ENCODE measurements around the gene DEFB108B. TPM values are rescaled to one million over a fixed set of nuclear protein-coding genes. Genes with fewer than 3 reads are reported as not detected.
"Not testable (repeated sequence)": the region's sequence is repeated elsewhere in the genome, so short reads cannot be mapped to it uniquely, and the experiment has no call there.

The DEFB108B gene
- total RNA-seq, 1 experiment from 2014 or later: not detected

DNA sequence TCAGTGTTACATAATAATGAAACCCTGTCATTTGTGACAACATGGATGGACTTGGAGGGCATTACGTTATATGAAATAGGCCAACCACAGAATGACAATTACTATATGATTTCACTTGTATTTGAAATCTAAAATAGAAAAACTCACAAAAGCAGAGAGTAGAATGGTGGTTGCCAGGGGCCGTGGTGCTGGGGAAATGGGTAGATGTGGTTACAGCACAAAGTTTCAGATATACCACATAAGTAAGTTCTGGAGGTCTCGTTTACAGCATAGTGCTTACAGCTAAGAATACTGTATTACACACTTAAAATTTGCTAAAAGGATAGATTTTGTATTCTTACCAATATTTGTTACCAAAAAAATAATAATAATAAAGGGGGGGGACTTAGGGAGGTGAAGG, 3.3 kb upstream of the DEFB108B start:
- H3K36me3 Mint-ChIP-seq (ENCODE audit: insufficient read depth, unreplicated experiment); H3K27me3 Mint-ChIP-seq (ENCODE audit: unreplicated experiment); CTCF ChIA-PET; H3K4me1 Mint-ChIP-seq (ENCODE audit: low read depth, unreplicated experiment); BruUV-seq (replicated peaks); H3K4me3 Mint-ChIP-seq (ENCODE audit: low read depth, unreplicated experiment); H3K9me3 Mint-ChIP-seq (ENCODE audit: low read depth, unreplicated experiment); intact Hi-C loops (cut with micrococcal nuclease; ENCODE audit: unreplicated experiment); DNase-seq; H3K27ac Mint-ChIP-seq (ENCODE audit: unreplicated experiment): not testable (repeated sequence)

DNA sequence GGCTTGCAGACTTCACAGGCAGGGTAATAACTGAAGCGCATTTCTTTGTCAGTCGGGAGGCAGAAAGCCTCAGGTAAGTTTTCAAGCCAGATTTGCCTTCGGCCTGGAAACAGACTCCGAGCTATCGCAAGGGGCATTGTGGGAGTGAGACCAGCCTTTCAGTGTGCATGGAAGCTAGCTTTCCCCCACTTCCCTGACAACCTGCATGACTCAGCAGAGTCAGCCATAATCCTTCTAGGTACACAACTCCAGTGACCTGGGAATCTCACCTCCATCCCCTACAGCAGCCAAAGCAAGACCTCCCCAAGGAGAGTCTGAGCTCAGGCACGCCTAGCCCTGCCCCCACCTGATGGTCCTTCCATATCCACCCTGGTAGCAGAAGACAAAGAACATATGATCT, 9.7 kb downstream of the DEFB108B start:
- H3K4me1 Mint-ChIP-seq (ENCODE audit: low read depth, unreplicated experiment); H3K36me3 Mint-ChIP-seq (ENCODE audit: insufficient read depth, unreplicated experiment); DNase-seq; H3K9me3 Mint-ChIP-seq (ENCODE audit: low read depth, unreplicated experiment); H3K27ac Mint-ChIP-seq (ENCODE audit: unreplicated experiment); intact Hi-C loops (cut with micrococcal nuclease; ENCODE audit: unreplicated experiment); H3K4me3 Mint-ChIP-seq (ENCODE audit: low read depth, unreplicated experiment); CTCF ChIA-PET; BruUV-seq (replicated peaks); H3K27me3 Mint-ChIP-seq (ENCODE audit: unreplicated experiment): not testable (repeated sequence)

DNA sequence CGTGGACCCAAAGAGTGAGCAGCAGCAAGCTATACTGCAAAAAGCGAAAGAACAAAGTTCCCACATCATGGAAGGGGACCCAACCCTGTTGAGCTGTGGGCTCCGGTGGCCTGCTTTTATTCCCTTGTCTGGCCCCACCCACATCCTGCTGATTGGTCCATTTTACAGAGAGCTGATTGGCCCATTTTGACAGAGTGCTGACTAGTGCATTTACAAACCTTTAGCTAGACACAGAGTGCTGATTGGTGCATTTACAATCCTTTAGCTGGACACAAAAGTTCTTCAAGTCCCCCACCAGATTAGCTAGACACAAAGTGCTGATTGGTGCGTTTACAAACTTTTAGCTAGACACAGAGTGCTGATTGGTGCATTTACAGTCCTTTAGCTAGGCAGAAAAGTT, 10.4 kb downstream of the DEFB108B start:
- CTCF ChIA-PET; H3K4me3 Mint-ChIP-seq (ENCODE audit: low read depth, unreplicated experiment); H3K27me3 Mint-ChIP-seq (ENCODE audit: unreplicated experiment); DNase-seq; H3K36me3 Mint-ChIP-seq (ENCODE audit: insufficient read depth, unreplicated experiment); H3K9me3 Mint-ChIP-seq (ENCODE audit: low read depth, unreplicated experiment); H3K4me1 Mint-ChIP-seq (ENCODE audit: low read depth, unreplicated experiment); BruUV-seq (replicated peaks); H3K27ac Mint-ChIP-seq (ENCODE audit: unreplicated experiment); intact Hi-C loops (cut with micrococcal nuclease; ENCODE audit: unreplicated experiment): not testable (repeated sequence)

DNA sequence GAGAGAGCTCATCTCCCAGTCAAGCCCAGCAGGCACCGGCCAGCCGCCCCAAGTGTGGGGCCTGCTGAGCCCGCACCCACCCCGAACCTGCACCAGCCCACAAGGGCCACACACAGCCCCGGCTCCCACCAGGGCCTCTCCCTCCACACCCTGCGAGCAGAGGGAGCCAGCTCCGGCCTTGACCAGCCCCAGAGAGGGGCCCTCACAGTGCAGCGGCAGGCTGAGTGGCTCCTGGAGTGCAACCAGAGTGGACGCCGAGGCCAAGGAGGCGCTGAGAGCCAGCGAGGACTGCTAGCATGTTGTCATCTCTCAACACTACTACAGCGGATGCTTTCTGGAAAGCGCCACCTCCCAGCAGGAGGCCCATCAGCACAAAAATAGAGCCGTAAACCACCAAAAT, 10.9 kb downstream of the DEFB108B start:
- Mint-ChIP-seq H3K27me3 (ENCODE audit: unreplicated experiment) (no peaks in the 10 kb centered on the region), H3K27ac (ENCODE audit: unreplicated experiment) (no peak overlapping the region), H3K9me3 (ENCODE audit: low read depth, unreplicated experiment) (no peaks in the 10 kb centered on the region), H3K4me3 (ENCODE audit: low read depth, unreplicated experiment) (no peak overlapping the region), H3K36me3 (ENCODE audit: insufficient read depth, unreplicated experiment) (no peaks in the 10 kb centered on the region), H3K4me1 (ENCODE audit: low read depth, unreplicated experiment) (no peaks in the 10 kb centered on the region)
- CTCF ChIA-PET: no interaction called here
- no TSS peak for BruUV-seq (replicated peaks)
- intact Hi-C loops (cut with micrococcal nuclease; ENCODE audit: unreplicated experiment): no loop called here
- DNase-seq: no peak
- TF ChIP-seq, protein P1, sequence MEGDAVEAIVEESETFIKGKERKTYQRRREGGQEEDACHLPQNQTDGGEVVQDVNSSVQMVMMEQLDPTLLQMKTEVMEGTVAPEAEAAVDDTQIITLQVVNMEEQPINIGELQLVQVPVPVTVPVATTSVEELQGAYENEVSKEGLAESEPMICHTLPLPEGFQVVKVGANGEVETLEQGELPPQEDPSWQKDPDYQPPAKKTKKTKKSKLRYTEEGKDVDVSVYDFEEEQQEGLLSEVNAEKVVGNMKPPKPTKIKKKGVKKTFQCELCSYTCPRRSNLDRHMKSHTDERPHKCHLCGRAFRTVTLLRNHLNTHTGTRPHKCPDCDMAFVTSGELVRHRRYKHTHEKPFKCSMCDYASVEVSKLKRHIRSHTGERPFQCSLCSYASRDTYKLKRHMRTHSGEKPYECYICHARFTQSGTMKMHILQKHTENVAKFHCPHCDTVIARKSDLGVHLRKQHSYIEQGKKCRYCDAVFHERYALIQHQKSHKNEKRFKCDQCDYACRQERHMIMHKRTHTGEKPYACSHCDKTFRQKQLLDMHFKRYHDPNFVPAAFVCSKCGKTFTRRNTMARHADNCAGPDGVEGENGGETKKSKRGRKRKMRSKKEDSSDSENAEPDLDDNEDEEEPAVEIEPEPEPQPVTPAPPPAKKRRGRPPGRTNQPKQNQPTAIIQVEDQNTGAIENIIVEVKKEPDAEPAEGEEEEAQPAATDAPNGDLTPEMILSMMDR (IDR thresholded peaks at IDR 0.05; ENCODE audit: unreplicated experiment): no peak

DNA sequence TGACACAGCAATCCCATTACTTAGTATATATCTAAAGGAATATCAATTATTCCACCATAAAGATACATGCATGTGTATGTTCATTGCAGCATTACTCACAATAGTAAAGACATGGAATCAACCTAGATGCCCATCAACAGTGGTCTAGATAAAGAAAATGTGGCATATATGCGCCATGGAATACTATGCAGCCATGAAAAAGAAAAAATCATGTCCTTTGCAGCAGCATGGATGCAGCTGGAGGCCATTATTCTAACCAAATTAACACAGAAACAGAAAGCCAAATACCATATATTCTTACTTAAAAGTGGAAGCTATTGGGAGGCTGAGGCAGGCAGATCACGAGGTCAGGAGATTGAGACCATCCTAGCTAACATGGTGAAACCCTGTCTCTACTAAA, 20.9 kb downstream of the DEFB108B start:
- H3K27ac Mint-ChIP-seq (ENCODE audit: unreplicated experiment); H3K4me1 Mint-ChIP-seq (ENCODE audit: low read depth, unreplicated experiment); CTCF ChIA-PET; DNase-seq; H3K36me3 Mint-ChIP-seq (ENCODE audit: insufficient read depth, unreplicated experiment); BruUV-seq (replicated peaks); H3K27me3 Mint-ChIP-seq (ENCODE audit: unreplicated experiment); intact Hi-C loops (cut with micrococcal nuclease; ENCODE audit: unreplicated experiment); H3K9me3 Mint-ChIP-seq (ENCODE audit: low read depth, unreplicated experiment); H3K4me3 Mint-ChIP-seq (ENCODE audit: low read depth, unreplicated experiment): not testable (repeated sequence)

DNA sequence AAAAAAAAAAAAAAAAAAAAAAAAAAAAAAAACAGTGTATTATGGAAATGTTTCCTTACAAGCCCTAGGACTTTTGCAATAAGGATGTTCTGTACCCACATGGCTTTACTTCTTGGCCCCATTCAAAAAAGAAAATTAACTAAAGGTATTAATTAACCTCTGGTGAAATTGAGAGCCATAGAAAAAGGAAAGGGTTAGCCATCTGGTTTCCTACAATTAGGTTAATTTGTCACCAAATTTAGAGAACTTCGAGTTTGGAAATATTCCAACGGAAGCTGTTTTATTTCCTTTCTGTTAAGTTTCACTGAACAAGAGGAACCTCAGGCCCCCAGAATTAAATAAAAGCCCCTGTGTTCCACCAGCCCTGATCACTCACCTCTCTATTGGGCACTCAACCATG, 22.9 kb downstream of the DEFB108B start:
- H3K4me3 Mint-ChIP-seq (ENCODE audit: low read depth, unreplicated experiment); H3K36me3 Mint-ChIP-seq (ENCODE audit: insufficient read depth, unreplicated experiment); DNase-seq; H3K9me3 Mint-ChIP-seq (ENCODE audit: low read depth, unreplicated experiment); BruUV-seq (replicated peaks); CTCF ChIA-PET; H3K4me1 Mint-ChIP-seq (ENCODE audit: low read depth, unreplicated experiment); H3K27ac Mint-ChIP-seq (ENCODE audit: unreplicated experiment); H3K27me3 Mint-ChIP-seq (ENCODE audit: unreplicated experiment); intact Hi-C loops (cut with micrococcal nuclease; ENCODE audit: unreplicated experiment): not testable (repeated sequence)

DNA sequence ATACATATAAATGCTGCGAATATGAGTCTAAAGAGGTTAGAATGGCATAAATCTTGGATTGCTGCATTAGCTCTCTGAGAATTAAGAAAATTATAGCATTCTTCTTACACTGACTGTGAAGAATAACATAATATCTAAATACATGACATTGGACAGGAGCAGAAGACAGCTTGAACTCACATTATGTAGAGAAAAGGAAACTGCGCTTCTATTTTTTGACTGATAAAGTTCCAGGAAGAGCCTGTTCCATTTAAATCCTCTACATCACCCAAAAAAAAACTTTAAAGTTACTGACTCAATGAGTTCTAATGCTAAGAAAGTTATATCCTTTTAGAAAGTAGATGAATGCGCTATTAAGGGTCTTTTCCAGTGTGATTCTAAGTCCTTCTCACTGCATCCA, 27.8 kb downstream of the DEFB108B start:
- H3K4me3 Mint-ChIP-seq (ENCODE audit: low read depth, unreplicated experiment); BruUV-seq (replicated peaks); H3K9me3 Mint-ChIP-seq (ENCODE audit: low read depth, unreplicated experiment); intact Hi-C loops (cut with micrococcal nuclease; ENCODE audit: unreplicated experiment); H3K36me3 Mint-ChIP-seq (ENCODE audit: insufficient read depth, unreplicated experiment); DNase-seq; H3K27me3 Mint-ChIP-seq (ENCODE audit: unreplicated experiment); H3K4me1 Mint-ChIP-seq (ENCODE audit: low read depth, unreplicated experiment); H3K27ac Mint-ChIP-seq (ENCODE audit: unreplicated experiment); CTCF ChIA-PET: not testable (repeated sequence)
